Ectodermal cell (in vitro differentiated cells): Measurements from ENCODE around the gene MSH5.
"Not testable (repeated sequence)": the region's sequence is repeated elsewhere in the genome, so short reads cannot be mapped to it uniquely, and the experiment has no call there.

Experiments used
- H3K27ac ChIP-seq: 2 replicates; pipeline ENCODE4 v1.7.0; 2013; ENCODE audit warnings: mild to moderate bottlenecking, low read depth, low read length; ENCODE audit not compliant: insufficient read depth, poor library complexity, severe bottlenecking
- H3K27me3 ChIP-seq: 2 replicates; pipeline ENCODE4 v1.7.0; 2013; ENCODE audit warnings: mild to moderate bottlenecking, low read length; ENCODE audit not compliant: insufficient read depth, control insufficient read depth, poor library complexity, severe bottlenecking
- H3K36me3 ChIP-seq: one replicate; pipeline ENCODE4 v1.7.0; 2013; ENCODE audit warnings: low read length; ENCODE audit not compliant: control insufficient read depth, insufficient read depth
- H3K4me1 ChIP-seq: one replicate; pipeline ENCODE4 v1.7.0; 2013; ENCODE audit warnings: low read length; ENCODE audit not compliant: control insufficient read depth, insufficient read depth
- H3K4me3 ChIP-seq: 2 replicates; pipeline ENCODE4 v1.7.0; 2013; ENCODE audit warnings: low read depth, low read length, control low read depth; ENCODE audit not compliant: insufficient read depth
- H3K9me3 ChIP-seq: 2 replicates; pipeline ENCODE4 v1.7.0; 2013; ENCODE audit warnings: mild to moderate bottlenecking, low read length, moderate library complexity; ENCODE audit not compliant: control insufficient read depth
- WGBS, 2 experiments: methylation state at CpG; one replicate each; pipeline ENCODE4 v1.1.7; 2013; ENCODE audit warnings: missing lambda C conversion rate in 2 of 2; 5-methylcytosine and 5-hydroxymethylcytosine counted together

The MSH5 gene

DNA sequence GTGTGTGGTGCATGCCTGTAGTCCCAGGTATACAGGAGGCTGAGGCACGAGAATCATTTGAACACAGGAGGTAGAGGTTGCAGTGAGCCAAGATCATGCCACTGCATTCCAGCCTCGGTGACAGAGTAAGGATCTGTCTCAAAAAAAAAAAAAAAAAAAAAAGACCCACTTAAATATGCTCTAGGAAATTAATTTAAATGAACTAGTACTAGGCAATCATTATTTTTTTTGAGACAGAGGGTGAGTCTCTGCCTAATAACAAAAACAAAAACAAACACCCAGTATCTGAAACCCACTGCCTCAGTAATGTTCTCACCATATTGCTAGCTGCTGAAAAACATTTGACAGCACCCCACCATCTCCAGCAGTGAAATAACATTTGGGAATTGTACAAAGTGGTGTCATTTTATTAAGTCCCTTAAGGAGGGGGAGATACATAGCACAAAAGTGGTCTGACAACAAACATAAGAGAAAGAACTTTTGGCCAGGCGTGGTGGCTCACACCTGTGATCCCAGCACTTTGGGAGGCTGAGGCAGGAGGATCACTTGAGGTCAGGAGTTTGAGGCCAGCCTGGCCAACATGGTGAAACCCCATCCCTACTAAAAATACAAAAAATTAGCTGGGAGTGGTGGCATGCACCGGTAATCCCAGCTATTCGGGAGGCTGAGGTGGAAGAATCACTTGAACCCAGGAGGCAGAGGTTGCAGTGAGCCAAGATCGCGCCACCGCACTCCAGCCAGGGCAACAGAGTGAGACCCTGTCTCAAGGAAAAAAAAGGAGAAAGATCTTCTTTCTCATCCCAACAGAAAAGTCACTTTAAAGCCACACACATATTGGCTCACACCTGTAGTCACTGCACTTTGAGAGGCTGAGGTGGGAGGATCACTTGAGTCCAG lies 61.5 kb downstream of the MSH5 start:
- H3K36me3 ChIP-seq = peaks cover 11% of the 10 kb centered on the region
- 92 to 98% methylated on average over 8 of the region's 8 CpGs for WGBS, 2 experiments

DNA sequence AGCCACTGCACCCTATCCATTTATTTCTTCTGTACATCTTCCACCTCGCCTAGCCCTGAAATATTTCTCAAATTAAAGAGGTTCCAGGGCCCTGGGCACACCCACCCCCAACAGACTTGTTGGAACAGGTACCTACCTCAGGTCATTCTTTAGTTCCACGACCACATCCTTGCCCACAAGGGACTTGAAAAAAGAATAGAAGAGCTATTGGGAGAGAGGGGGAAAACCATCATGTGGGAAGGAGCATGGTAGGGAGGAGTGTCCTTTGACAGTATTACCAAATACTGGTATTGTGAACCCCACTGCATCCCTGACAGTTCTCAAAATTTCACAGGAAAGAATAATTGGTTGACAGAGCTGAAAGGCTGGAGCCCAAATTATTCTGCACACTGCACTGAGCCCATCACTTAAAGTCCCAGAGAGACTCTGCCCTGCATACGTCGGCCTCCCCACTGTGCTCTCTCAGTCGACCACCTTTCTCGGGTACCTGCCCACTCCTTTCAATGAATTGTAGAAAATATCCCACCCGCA lies 66.2 kb downstream of the MSH5 start:
- 18 to 20% methylated on average over 7 of the region's 7 CpGs for WGBS, 2 experiments
- H3K27me3 ChIP-seq = no peaks in the 10 kb centered on the region
- H3K4me3 ChIP-seq = peak overlapping the region; percentile 99
- no peak overlapping the region for H3K27ac ChIP-seq
- peaks cover 11% of the 10 kb centered on the region for H3K36me3 ChIP-seq
- H3K9me3 ChIP-seq = no peaks in the 10 kb centered on the region
- peaks cover 4% of the 10 kb centered on the region for H3K4me1 ChIP-seq

More for the DNA sequence above, 61.5 kb downstream of the MSH5 start:
- H3K9me3 ChIP-seq, H3K4me3 ChIP-seq, H3K27me3 ChIP-seq, H3K4me1 ChIP-seq, H3K27ac ChIP-seq: not testable (repeated sequence)

DNA sequence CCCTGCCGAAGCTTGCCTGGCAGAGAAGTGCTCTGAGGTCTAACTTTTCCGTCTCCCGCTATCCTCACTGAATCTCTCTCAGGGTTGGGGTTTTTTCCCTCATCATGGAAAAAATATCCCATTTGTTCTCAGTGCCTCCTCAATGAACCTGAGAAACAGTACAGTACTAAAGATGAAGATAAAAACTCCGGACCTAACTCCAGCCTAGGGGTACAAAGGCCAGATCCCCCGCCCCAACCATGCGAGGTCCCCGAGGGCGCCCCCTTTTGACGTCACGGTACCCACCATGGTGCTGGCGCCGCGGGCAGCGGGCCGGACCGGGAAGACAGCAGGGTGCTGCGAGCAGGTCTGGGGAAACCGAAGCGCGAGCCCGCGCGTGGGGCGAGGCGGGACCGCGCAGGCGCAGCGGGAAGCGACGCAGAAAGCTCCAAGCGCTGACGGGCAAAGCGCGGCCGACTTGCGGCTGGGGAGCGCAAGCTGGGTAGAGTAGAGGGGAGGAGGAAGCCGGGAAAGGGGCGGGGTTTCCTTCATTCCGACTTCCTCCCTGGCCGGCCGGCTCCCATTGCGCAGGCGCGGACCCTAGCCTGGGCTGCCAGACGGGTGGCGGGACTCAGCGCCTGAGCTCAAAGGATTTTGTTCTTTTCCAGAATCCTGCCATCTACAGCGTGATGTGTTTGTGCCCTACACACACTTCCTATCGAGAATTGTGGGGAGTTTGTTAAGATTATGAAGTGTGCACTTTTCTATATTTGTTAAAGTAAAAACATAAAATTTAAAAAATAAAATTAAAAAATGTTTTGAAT lies 66.9 kb downstream of the MSH5 start, which contains the start of gene LSM2:
Gene LSM2, minus strand, starts transcription at position 497 of the 803 bp plus-strand sequence. Its CDS starts 209 bp downstream, at position 288.
- H3K36me3 ChIP-seq = peaks cover 11% of the 10 kb centered on the region
- 0 to 1% methylated on average over 49 to 50 of the region's 51 CpGs for WGBS, 2 experiments
- peaks cover 4% of the 10 kb centered on the region for H3K4me1 ChIP-seq

DNA sequence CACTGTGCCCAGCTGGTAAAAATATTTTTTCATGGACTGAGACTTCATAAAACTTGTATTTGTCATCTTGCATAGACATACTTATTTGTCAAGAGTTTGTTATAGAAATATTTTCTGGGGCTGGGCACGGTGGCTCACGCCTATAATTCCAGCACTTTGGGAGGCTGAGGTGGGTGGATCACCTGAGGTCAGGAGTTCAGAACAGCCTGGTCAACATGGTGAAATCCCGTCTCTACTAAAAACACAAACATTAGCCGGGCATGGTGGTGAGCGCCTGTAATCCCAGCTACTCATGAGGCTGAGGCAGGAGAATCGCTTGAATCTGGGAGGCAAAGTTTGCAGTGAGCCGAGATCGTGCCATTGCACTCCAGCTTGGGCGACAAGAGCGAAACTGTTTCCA lies 68.8 kb downstream of the MSH5 start:
- H3K4me3 ChIP-seq, H3K4me1 ChIP-seq, H3K9me3 ChIP-seq, H3K36me3 ChIP-seq, H3K27ac ChIP-seq, H3K27me3 ChIP-seq: not testable (repeated sequence)
- WGBS, 2 experiments = 90 to 91% methylated on average over 10 of the region's 10 CpGs

More for the DNA sequence above, 66.9 kb downstream of the MSH5 start, which contains the start of gene LSM2:
- Histone ChIP-seq H3K4me3 (peak within 1 kb of the TSS; percentile 99), H3K27me3 (no peaks in the 10 kb centered on the region), H3K27ac (peak within 1 kb of the TSS; percentile 91), H3K9me3 (no peaks in the 10 kb centered on the region)

DNA sequence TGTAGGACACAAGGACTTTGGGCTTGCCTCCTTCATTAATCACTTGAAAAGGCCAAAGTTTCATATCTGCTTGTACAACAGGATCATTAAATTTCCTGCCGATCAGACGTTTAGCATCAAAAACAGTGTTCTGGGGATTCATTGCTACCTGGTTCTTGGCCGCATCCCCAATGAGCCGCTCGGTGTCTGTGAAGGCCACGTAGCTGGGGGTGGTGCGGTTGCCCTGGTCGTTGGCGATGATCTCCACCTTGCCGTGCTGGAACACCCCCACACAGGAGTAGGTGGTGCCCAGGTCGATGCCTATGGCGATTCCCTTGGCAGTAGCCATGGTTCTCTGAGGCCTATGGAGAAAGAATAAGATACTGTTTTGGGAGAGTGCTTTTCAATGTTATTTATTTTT lies 71.8 kb downstream of the MSH5 start:
- no peaks in the 10 kb centered on the region for H3K27me3 ChIP-seq
- no peak overlapping the region for H3K27ac ChIP-seq
- WGBS, 2 experiments = 95 to 96% methylated on average over 12 of the region's 12 CpGs

More for the DNA sequence above, 71.8 kb downstream of the MSH5 start:
- Histone ChIP-seq H3K4me3 (no peak overlapping the region), H3K4me1 (peaks cover 4% of the 10 kb centered on the region), H3K9me3 (no peaks in the 10 kb centered on the region), H3K36me3 (no peaks in the 10 kb centered on the region)
